ENCODE results near the gene RASGRP2.

GRCh38 chr11:64690235-64690634 is 53.7 kb downstream of the RASGRP2 start:
- no peak for TF ChIP-seq CTCF (IDR thresholded peaks at IDR 0.05)
- no peak for TF ChIP-seq POLR2AphosphoS5 (IDR thresholded peaks at IDR 0.05)
- TF ChIP-seq POLR2A (IDR thresholded peaks at IDR 0.05): no peak
